HG02571 (cell line): ENCODE measurements around the gene DAND5.

Experiments used
- ATAC-seq: cut with Tn5 transposase; IDR thresholded peaks from one replicate; pipeline ENCODE4 v1.9.1; 2021; ENCODE audit warnings: mild to moderate bottlenecking, moderate library complexity; ENCODE audit not compliant: unreplicated experiment

The DAND5 gene

DNA sequence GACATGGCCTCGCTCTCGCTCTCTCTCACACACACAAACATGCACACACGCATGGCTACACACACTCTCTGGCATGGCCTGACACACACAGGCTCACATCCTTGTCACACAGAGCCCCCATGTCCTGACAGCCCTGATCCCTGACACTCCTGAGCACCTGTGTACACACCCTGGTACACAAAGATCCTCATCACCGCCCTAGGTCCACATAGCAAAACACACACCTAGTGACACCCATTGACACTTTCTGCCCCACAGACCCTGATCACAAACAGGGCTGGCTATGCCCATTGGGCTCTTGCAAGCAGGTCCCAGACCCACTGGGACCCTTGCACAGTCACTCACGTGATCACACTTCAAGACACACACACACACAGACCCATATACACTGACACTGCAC lies 21.9 kb downstream of the DAND5 start:
- no peak for ATAC-seq

DNA sequence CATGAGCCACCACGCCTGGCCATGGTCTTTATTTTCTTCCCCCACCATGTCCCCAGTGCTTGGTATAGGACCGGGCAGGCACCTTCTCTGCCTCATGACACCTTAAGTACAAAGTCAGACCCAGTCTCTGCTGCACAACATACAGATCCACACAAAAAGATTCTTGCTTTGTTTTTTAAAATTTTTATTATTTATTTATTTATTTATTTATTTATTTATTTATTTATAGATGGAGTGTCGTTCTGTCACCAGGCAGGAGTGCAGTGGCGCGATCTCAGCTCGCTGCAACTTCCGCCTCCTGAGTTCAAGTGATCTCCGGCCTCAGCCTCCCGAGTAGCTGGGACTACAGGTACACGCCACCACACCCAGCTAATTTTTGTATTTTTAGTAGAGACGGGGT lies 23.4 kb downstream of the DAND5 start:
- no peak for ATAC-seq

DNA sequence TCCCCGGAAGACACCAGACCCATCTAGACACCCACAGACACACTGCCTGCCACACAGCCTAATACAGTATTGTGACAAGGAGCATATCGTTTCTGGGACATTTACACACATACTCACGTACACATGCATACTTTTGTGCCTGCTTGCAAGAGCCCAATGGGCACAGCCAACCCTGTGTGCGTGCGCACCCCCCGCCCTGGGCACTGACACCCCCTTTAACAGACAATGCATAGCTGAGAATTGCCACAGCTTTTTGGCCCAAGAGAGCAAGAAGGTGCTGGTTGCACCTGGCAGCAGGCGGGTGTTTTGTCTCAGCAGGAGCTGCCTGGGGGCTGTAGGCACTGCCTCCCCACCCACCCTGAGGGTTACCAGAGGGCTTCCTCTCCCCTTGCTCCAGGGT lies 24.2 kb downstream of the DAND5 start:
- no peak for ATAC-seq

DNA sequence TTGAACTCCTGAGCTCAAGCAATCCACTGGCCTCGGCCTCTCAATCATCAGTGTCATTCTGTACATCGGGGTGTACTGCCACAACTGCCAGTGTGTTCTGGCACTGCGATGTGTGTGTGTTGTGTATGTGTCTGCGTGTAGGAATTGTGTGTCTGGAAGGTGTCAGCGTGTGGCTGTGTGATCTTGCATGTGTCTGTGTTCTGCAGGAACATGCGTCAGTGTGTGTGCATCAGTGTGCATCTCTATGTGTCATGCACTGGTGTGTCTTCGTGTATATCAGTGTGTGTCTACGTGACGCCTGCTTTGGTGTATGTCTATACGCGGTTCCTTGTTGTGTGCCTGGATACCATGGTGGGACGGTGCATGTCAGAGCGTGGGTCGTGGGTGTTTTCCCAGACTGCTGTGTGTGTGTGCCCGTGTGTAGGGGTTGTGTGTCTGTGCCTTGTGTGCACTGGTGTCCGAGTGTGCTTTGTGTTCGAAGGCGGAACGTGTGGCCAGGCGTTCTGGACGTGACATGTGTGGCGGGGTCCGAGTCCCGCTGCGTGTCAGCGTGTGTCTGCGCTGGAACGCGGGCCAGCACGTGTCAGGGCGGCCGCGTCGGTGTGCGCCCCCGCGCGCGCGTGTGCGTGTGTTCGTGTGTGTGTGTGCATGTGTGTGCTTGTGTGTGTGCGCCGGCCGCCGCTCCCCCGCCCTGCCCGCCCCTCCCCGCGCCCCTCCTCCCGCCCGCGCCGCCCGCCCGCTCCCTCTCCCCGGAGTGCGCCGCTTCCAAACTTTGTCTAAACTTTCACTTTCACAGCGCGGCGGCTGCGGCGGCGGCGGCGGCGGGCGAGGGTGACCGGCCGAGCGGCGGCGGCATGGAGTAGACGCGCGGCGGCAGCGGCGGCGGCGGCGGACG lies 25.6 kb downstream of the DAND5 start, which contains the start of gene NFIX:
Gene NFIX, plus strand, starts transcription at position 775 of the 895 bp plus-strand sequence. CDS start 363 bp downstream, outside the sequence.
- no peak for ATAC-seq

- no peak for ATAC-seq
Measured at GRCh38 chr19:12995596-12996405, 26.4 kb downstream of the DAND5 start.

DNA sequence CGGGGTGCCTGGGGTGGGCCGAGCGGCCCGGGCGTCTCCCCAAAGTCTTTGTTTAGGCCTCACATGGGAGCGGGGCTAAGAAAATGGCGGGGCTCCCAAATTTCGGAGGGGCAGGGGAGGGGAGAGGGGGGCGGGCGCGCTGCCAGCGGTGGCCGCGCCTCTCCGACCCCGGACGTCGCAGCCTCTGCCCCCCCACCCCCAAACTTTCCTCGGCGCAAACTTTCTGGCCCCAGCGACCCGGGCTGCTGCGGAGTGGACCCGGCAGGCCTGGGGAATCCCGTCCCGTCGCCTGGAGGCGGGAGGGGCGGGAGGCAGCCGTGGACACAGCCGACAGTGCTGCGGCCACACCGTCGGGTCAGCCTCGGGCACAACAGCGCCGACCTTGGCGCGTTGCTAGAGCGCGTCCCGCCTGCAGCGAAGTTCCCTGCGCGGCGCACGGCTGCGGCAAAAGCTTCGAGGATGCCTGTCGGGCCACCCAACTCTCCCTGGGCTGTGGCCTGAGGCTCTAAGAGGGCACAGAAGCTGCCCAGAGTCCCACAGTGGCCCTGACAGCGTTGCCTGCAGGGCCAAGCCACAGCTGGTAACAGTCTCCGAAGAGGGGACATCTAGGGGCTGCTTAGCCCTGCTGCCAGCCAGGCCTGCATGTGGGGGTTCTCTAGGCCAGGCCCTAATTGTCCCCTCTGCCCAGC lies 27.2 kb downstream of the DAND5 start:
- no peak for ATAC-seq

- no peak for ATAC-seq
Measured at GRCh38 chr19:12997179-12997966, 28.0 kb downstream of the DAND5 start.

DNA sequence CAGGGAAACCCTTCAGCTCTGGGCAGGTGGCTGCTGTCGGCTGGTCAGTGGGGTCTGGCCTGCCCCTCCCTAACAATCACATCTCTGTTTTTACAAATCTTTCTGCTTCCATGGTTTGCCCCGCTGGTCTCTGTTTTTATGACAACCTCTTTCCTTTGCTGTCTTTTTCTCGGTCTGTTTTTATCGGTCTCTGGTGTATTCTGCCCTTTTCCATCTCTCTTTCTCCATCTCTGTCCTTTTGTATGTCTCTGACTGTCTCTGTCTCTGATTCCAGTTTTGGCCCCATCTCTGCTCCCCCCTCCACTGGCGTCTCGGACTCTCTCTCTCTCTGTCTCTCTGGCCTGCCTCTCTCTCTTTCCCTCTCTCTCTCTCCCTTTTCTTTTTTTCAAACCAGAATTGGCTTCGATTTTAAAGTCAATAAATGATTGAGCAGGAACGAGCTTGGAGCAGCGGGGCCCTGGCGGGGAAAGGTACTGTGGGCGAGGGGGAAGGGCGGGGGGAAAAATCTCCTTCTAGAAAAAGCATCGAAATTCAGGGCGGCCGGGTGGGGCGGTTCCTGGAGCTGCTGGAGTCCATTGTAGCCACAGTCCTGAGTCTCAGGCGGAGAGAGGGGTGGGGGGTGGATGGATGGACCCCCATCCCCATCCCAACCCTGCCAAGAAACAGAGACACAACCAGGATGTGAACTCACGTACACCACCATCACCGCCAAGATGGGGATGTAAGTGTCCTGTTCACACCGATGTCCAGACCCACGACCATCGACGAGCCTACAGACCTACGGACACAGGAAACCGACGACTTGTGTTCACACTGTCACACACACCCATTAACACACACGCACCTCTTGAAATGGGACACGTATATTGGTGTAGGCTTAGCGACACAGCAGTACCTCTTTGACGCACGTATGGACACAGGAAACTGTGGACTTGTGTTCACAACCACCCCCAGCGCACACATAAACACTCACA lies 28.9 kb downstream of the DAND5 start:
- no peak for ATAC-seq

GRCh38 chr19:13001166-13001501 lies 31.8 kb downstream of the DAND5 start:
- no peak for ATAC-seq

GRCh38 chr19:13001502-13002165 lies 32.3 kb downstream of the DAND5 start:
- ATAC-seq = no peak

GRCh38 chr19:13002166-13002898 lies 33.0 kb downstream of the DAND5 start:
- no peak for ATAC-seq

- no peak for ATAC-seq
Measured at GRCh38 chr19:13003081-13003480, 33.7 kb downstream of the DAND5 start.

GRCh38 chr19:13004273-13004672 lies 34.9 kb downstream of the DAND5 start:
- no peak for ATAC-seq

DNA sequence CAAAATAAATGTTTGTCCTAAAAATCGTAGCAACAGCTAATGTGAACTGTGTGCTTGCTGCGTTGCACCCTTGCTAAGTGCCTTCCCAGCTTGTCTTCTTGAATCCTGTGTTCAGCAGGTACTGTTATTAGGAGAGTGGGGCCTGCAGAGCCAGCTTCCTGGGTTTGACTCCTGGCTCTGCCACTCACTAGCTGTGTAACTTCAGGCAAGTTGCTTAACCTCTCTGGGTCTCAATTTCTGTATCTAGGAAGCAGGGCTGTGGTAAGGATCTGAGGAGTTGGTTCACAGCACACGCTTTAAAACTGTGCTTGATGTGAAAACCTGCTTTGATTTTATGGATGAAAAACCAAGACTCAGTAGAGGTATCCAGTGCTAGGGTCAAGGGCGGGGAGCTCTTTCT lies 35.9 kb downstream of the DAND5 start:
- ATAC-seq = no peak

GRCh38 chr19:13005861-13006370 lies 36.5 kb downstream of the DAND5 start:
- no peak for ATAC-seq

DNA sequence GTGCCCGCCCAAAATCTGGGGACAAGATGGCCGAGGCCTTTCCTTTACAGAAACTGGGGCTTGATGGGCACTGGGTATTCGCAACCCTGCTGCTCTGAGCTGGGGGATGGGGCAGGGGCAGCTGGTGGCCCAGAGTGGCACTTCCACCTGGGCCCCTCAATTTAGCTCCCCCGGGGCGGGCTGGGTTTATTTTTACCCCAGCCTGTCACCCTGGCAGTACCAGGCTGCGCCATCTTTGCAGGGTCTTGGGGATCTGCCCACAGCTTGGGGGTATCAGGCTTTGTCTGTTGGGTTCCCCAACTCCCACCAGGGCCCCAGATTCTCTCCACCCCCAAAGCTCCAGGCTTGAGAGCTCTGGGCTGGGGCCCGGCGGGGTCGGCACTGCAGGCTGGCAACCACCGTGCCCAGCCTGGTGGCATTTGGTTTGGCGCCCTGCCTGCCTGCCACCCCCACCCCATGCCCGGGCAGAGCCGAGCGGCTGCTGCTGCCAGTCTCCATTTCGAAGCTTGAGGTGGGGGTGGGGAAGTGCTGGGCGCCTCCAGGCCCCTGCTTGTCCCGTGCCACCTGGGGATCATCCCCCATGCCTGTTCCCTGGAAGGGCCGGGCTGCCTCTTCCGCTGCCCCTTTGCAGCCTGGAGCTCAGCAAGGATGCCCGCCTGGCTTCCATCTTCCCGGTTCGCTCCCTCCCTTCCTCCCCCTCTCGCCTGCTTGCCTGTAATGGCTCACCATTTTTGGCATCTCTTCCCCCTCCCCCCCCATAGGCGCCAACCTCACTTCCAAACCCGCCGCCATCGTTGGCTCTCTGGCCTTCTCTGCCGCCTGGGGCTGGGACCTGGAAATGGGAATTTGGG lies 37.3 kb downstream of the DAND5 start:
- ATAC-seq = no peak
